ENCODE measurements around the gene PAGR1.
"Not testable (repeated sequence)": the region's sequence is repeated elsewhere in the genome, so short reads cannot be mapped to it uniquely, and the experiment has no call there.

Gene PAGR1

DNA sequence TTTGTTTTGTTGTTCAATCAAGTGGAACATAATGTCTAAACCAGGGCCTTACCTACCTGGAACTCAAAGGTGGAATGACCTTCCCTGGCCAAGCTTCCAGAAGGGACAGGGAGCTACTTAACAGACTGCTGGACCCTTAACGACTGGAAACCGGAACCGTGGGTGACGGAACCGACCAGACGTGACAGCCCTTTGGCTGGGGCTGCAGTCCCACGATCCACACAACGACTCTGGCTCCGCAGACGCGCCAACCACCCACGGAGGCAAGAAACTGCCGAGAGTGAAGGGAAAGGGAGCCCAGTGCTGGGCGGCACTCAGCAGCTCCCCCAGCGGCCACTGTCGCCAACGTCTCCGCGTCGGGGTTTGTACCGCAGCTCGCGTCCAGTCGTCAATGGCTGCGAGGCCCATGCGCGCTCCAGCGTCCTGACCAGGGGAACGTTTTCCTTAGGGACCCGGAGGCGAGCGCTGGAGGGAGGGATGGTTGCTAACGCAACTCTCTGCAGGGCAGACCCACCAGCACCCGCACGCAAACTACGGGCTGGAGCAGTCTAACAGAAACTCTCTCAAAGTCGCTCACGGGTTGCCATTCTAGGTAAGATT lies 31.0 kb upstream of the PAGR1 start:
- Mint-ChIP-seq H3K4me1 (peaks cover 31% of the 10 kb centered on the region), H3K36me3 (no peaks in the 10 kb centered on the region), H3K9me3 (no peaks in the 10 kb centered on the region), H3K4me3 (peak overlapping the region; percentile 25), H3K27ac (peak overlapping the region; percentile 50), H3K27me3 (peaks cover 24% of the 10 kb centered on the region)
- DNase-seq, result peak; percentile 79
- CTCF ChIA-PET, result interaction anchor here (0.6 to 4.0 kb wide), 17 partner anchors 8 to 84 kb away, joined by 3 to 27 read pairs (median 6); partner anchors contain the start of gene PAGR1

DNA sequence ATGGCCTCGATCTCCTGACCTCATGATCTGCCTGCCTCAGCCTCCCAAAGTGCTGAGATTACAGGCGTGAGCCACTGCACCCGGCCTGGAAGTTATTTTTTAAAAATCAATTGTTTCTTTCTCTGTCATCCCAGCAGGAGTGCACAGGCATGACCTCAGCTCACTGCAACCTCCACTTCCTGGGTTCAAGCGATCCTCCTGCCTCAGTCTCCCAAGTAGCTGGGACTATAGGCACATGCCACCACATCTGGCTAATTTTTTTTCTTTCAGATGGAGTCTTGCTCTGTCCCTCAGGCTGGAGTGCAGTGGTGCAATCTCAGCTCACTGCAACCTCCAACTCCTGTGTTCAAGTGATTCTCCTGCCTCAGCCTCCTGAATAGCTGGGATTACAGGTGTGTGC lies 28.8 kb upstream of the PAGR1 start:
- Mint-ChIP-seq H3K36me3 (peaks cover 13% of the 10 kb centered on the region), H3K4me1 (peaks cover 45% of the 10 kb centered on the region)
- not testable (repeated sequence) for DNase-seq, H3K9me3 Mint-ChIP-seq, H3K27me3 Mint-ChIP-seq, H3K27ac Mint-ChIP-seq, H3K4me3 Mint-ChIP-seq
- CTCF ChIA-PET, result interaction anchor here (1.0 to 4.0 kb wide), 3 partner anchors 49 to 86 kb away, joined by 4 to 27 read pairs (median 13); no protein-coding TSS in a partner anchor

DNA sequence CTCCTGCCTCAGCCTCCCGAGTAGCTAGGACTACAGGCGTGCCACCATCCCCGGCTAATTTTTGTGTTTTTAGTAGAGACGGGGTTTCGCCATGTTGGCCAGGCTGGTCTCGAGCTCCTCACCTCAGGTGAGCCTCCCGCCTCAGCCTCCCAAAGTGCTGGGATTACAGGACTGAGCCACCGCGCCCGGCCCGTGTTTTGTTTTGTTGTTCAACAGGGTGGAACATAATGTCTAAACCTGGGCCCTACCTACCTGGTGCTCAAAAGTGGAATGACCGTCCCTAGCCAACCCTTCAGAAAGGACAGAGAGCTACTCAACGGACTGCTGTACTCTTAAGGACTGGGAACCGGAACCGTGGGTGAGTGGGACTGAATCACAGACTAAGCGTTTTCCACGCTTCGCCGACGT lies 26.2 kb upstream of the PAGR1 start:
- Mint-ChIP-seq H3K4me3 (peak overlapping the region; percentile 96), H3K27ac (peak overlapping the region; percentile 96), H3K27me3 (no peaks in the 10 kb centered on the region), H3K4me1 (peaks cover 55% of the 10 kb centered on the region), H3K36me3 (peaks cover 33% of the 10 kb centered on the region), H3K9me3 (no peaks in the 10 kb centered on the region)
- CTCF ChIA-PET, result interaction anchor here (0.5 to 2.3 kb wide), 16 partner anchors 9 to 245 kb away, joined by 3 to 17 read pairs (median 4); partner anchors contain the start of gene PAGR1
- no peak for DNase-seq

DNA sequence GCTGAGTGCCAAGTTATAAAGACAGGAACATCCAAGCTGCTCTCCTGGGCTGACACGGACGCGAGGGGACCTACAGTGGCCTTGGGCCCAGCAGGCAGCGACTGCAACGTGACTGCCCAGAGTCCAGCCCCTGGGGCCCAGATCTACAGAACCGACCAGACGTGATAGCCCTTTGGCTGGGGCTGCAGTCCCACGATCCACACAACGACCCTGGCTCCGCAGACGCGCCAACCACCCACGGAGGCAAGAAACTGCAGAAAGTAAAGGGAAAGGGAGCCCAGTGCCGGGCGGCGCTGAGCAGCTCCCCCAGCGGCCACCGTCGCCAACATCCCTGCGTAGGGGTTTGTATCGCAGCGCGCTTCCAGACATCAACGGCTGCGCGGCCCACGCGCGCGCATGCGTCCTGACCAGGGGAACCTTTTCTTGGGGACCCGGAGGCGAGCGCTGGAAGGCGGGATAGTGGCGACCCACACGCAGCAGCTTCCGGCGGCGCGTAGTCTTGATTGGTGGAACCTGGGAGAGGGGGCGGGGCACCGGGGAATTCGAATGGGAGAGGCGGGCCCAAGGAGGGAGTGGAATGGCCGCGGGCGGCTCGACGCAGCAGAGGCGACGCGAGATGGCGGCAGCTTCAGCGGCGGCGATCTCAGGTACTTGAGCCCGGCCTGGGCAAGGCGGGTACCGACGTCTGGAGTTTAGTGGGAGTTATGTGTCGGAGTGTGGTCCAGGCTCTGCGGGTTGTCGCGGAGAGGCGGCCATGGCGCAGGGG lies 25.6 kb upstream of the PAGR1 start, which contains the start of gene KIF22:
Gene KIF22, plus strand, starts transcription at position 569 of the 766 bp plus-strand sequence. Its CDS starts 9 bp downstream, at position 578.
- Mint-ChIP-seq H3K4me1 (peaks cover 55% of the 10 kb centered on the region), H3K4me3 (peak within 1 kb of the TSS; percentile 96), H3K27me3 (no peaks in the 10 kb centered on the region), H3K9me3 (no peaks in the 10 kb centered on the region), H3K36me3 (peaks cover 39% of the 10 kb centered on the region), H3K27ac (peak within 1 kb of the TSS; percentile 96)
- CTCF ChIA-PET, result interaction anchor here (0.5 to 2.3 kb wide), 20 partner anchors 9 to 244 kb away, joined by 3 to 17 read pairs (median 4); partner anchors contain the start of gene PAGR1
- DNase-seq, result peak; percentile 100

DNA sequence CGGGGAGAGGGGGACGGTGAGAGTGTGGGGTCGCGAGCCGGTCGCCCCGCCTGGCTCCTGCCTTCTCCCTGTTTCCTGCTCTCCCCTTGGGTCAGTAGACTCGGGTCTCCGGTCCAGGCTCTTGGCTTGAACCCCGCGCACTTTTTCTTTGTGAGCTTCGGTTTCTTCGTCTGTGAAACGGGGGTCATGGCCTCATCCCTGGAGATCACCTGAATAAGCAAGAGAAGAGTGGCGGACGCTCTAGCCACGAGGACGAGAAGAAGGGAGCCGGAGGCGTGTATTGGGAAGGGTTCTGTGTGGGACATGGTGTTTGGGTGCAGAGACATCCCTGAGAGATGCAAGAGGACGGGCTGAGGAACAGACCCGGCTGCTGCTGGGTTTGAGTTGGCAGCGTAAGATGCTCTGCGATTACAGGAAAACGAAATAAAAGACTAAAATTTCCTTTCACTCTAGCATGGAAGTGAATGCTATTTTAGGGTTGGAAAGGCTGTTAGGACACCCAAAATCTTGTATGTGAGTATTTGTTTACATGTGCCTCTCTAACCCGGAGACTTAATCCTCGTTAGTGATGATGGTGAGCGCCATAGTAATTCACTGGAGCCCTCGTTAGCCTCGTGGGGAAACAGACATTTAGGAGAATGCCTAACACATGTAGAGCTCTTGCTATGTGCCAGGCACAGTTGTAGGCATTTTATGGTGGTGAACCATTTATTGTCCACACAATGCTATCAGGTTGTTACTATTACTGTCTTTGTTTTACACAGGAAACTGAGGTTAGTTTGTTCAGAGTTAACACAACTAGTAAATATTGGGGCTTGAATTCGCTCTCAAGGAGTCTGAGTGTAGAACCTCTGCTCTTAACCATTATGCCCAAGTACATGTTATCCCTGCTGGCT lies 24.8 kb upstream of the PAGR1 start:
- CTCF ChIA-PET, result interaction anchor here (0.7 to 2.3 kb wide), 17 partner anchors 10 to 100 kb away, joined by 3 to 17 read pairs (median 5); partner anchors contain the start of gene PAGR1
- peaks cover 45% of the 10 kb centered on the region for H3K36me3 Mint-ChIP-seq

DNA sequence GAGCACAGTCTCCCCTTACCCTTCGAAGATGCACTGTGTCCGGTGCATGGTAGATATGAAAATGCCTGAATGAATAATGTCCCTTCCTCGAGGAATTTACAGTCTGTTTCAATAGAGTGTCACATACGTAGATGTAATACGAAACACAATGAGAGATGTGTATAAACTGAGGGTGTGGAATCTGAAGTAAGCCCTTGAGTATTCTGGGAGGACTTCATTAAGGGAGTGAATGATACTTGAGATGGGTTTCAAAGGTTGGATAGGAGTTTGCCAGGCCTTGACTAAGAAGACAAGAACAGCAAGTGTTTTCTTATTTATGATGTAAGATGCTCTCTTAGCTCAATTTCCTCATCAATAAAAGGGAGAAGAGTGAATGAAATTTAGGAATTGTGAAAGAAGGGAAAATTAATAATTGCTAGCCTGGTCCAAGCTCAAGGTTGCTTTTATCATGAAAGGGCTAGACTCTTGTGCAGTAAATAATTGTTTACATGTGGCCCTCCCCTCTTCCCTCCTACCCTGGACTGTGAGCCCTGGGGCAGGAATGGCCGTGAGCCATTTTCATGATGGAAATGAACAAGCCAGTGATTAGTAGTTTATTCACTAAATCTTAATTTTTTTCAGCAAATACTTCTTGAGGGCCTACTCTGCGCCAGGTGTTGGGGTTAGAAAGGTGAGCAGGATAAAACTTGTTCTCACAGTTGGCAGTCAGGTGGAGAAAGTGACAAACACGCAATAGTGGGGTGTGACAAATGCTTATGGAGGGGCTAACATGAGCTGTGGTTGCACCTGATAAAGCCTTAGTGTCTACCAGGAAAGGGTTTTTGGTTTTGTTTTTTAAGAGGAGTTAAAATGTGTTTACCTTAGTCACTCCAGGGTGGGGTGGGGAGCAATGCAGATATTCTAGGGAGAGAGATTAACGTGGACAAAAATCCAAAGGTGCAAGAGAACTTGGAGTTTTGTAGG lies 23.8 kb upstream of the PAGR1 start:
- peak overlapping the region; percentile 96 for H3K4me3 Mint-ChIP-seq
- peaks cover 54% of the 10 kb centered on the region for H3K36me3 Mint-ChIP-seq
- no peaks in the 10 kb centered on the region for H3K9me3 Mint-ChIP-seq
- H3K27ac Mint-ChIP-seq, result peak overlapping the region; percentile 96
- CTCF ChIA-PET, result interaction anchor here (0.7 to 1.0 kb wide), 2 partner anchors 9 to 24 kb away, joined by 3 read pairs; partner anchors contain the start of gene PAGR1
- H3K27me3 Mint-ChIP-seq, result no peaks in the 10 kb centered on the region
- no peak for DNase-seq
- H3K4me1 Mint-ChIP-seq, result peaks cover 59% of the 10 kb centered on the region

More for the DNA sequence above, 24.8 kb upstream of the PAGR1 start:
- Mint-ChIP-seq H3K4me1 (peaks cover 52% of the 10 kb centered on the region), H3K9me3 (no peaks in the 10 kb centered on the region), H3K27ac (peak overlapping the region; percentile 96), H3K4me3 (peak overlapping the region; percentile 96), H3K27me3 (no peaks in the 10 kb centered on the region)
- no peak for DNase-seq

DNA sequence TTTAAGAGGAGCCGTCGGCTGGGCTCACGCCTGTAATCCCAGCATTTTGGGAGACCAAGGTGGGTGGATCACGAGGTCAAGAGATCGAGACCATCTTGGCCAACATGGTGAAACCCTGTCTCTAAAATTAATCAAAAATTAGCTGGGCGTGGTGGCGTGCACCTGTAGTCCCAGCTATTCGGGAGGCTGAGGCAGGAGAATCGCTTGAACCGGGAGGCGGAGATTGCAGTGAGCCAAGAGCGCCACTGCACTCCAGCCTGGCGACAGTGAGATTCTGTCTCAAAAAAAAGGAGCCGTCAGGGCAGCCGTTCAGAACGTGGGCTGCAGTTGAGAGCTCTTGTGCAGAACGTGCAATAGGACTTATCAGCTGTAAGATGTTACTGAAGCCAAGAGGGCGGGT lies 22.8 kb upstream of the PAGR1 start:
- peaks cover 59% of the 10 kb centered on the region for H3K4me1 Mint-ChIP-seq
- not testable (repeated sequence) for H3K9me3 Mint-ChIP-seq, H3K27me3 Mint-ChIP-seq, H3K27ac Mint-ChIP-seq, DNase-seq
- peaks cover 61% of the 10 kb centered on the region for H3K36me3 Mint-ChIP-seq
- CTCF ChIA-PET, result interaction anchor here (1.2 kb wide), 1 partner anchor 11 kb away, joined by 3 read pairs; no protein-coding TSS in a partner anchor
- H3K4me3 Mint-ChIP-seq, result peak overlapping the region; percentile 96

DNA sequence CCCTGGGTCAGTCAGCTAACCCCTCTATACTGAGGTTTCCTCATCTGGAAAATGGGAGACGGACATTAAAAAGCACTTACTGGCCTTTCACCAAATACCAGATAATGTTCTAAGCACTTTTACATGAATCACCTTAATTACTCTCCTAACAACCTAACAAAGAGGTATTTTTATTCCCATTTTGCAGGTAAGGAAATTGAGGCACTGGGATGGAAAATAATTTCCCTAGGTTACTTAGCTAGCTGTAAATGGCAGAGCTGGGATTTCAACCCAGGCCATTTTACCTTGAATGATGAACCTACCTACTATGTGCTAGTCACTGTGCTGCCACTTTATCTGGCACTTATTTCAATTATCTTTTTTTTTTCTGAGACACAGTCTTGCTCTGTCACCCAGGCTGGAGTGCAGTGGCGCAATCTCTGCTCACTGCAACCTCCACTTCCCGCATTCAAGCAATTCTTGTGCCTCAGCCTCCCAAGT lies 21.7 kb upstream of the PAGR1 start:
- H3K36me3 Mint-ChIP-seq, result peaks cover 72% of the 10 kb centered on the region
- no peak for DNase-seq
- H3K4me3 Mint-ChIP-seq, result no peak overlapping the region
- CTCF ChIA-PET, result interaction anchor here (1.0 to 1.3 kb wide), 2 partner anchors 16 to 94 kb away, joined by 3 to 4 read pairs; partner anchors contain the start of gene ZG16
- H3K27me3 Mint-ChIP-seq, result no peaks in the 10 kb centered on the region
- H3K4me1 Mint-ChIP-seq, result peaks cover 53% of the 10 kb centered on the region
- no peaks in the 10 kb centered on the region for H3K9me3 Mint-ChIP-seq
- H3K27ac Mint-ChIP-seq, result no peak overlapping the region

DNA sequence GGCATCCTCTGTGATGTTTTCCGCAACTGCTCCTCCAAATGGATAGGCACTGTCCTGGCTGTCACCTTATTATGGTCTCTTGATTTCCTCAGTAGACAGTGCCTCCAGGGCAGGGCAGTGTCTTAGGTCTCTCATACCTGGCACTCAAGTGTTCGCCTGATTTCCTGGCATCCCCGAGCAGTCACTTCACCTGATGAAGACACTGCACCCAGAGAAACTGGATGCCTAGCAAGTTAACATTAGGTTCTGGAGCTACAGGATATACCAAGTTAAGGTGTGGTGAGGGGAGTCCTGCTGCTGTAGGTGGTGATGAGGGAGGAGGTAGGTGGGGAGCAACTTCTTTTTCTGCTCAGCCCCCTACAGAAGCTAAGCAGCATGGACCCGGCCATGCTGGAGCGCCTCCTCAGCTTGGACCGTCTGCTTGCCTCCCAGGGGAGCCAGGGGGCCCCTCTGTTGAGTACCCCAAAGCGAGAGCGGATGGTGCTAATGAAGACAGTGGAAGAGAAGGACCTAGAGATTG lies 13.5 kb upstream of the PAGR1 start:
- no peak for DNase-seq
- Mint-ChIP-seq H3K27me3 (no peaks in the 10 kb centered on the region), H3K27ac (peak overlapping the region; percentile 74), H3K9me3 (no peaks in the 10 kb centered on the region), H3K4me1 (peaks cover 29% of the 10 kb centered on the region), H3K4me3 (no peak overlapping the region), H3K36me3 (peaks cover 62% of the 10 kb centered on the region)
- CTCF ChIA-PET, result interaction anchor here (0.8 to 1.2 kb wide), 2 partner anchors 12 to 101 kb away, joined by 3 to 4 read pairs; partner anchors contain the start of gene KIF22

DNA sequence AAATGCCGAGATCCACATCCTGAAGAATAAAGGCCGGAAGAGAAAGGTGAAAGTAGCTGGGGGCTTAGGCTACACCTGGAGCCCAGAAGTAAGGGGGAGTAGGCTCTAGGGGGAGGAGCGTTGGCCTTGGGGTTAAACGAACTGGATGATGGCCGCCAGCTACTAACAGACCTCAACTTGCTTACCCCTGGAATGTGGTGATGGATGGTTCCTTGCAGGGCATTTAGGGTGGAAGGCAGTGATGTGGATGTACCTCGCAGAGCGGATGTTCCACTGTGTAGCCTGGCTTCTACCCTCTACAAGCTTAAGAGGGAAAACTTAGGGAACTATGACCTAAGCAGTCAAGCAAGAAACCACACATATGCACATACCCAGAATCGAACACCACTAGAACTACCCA lies 11.9 kb upstream of the PAGR1 start:
- Mint-ChIP-seq H3K27ac (peak overlapping the region; percentile 100), H3K27me3 (no peaks in the 10 kb centered on the region), H3K36me3 (peaks cover 61% of the 10 kb centered on the region), H3K4me1 (peaks cover 40% of the 10 kb centered on the region), H3K4me3 (peak overlapping the region; percentile 100), H3K9me3 (no peaks in the 10 kb centered on the region)
- CTCF ChIA-PET, result interaction anchor here (0.9 to 2.4 kb wide), 9 partner anchors 11 to 113 kb away, joined by 3 to 11 read pairs (median 5); partner anchors contain the start of genes KIF22 and PAGR1
- no peak for DNase-seq

DNA sequence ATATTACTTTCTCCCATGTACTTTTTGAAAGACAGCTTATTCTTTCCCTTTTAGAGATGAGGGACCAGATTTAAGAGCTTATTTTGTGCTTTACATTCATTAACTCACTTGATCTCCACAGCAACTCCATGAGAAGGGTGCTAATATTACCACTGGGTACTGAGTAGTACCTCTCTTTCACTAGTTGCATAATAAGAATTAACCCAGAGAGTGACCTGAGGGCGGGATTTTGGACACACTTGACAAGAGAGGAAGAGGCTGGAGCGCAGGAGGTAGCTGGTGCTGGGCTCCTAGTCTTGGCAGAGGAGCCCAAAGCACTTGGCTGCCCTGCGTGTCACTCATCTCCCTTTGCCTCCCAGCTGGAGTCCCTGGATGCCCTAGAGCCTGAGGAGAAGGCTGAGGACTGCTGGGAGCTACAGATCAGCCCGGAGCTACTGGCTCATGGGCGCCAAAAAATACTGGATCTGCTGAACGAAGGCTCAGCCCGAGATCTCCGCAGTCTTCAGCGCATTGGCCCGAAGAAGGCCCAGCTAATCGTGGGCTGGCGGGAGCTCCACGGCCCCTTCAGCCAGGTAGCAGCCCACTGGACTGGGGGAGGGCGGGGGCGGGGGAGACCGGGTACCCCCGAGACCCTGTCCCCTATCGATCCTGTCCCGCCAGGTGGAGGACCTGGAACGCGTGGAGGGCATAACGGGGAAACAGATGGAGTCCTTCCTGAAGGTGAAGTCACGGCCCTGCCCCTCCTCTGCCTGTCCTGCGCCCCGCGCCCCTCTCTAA lies 11.3 kb upstream of the PAGR1 start:
- Mint-ChIP-seq H3K4me1 (peaks cover 43% of the 10 kb centered on the region), H3K27ac (peak overlapping the region; percentile 100), H3K4me3 (peak overlapping the region; percentile 100), H3K27me3 (peaks cover under 1% of the 10 kb centered on the region), H3K9me3 (no peaks in the 10 kb centered on the region), H3K36me3 (peaks cover 58% of the 10 kb centered on the region)
- CTCF ChIA-PET, result interaction anchor here (0.9 to 2.4 kb wide), 9 partner anchors 11 to 113 kb away, joined by 3 to 11 read pairs (median 5); partner anchors contain the start of genes KIF22 and PAGR1
- DNase-seq, result no peak

Measured in activated naive CD4-positive, alpha-beta T cell treated with anti-CD3 and anti-CD28 coated beads, Interleukin-2, amount 10 ng/mL, durations not matched to agents 7 days and 5 days (primary cell).